22Rv1 (cell line): Measurements from ENCODE around the gene CD101.

Experiments
- H3K27ac ChIP-seq: fragments of 450-650 bp; 2 replicates; pipeline ENCODE4 v1.5.1; 2017
- CTCF ChIP-seq: fragments of 450-650 bp; IDR thresholded peaks from 2 replicates; pipeline ENCODE4 v1.5.1; 2017; ENCODE audit warnings: mild to moderate bottlenecking
- ZFX ChIP-seq: fragments of 450-650 bp; IDR thresholded peaks from 2 replicates; pipeline ENCODE4 v1.6.1; 2017; ENCODE audit warnings: antibody characterized with exemption, borderline replicate concordance

CD101 gene

GRCh38 chr1:116986421-116987255 is 14.9 kb upstream of the CD101 start:
- no peak overlapping the region for H3K27ac ChIP-seq
- TF ChIP-seq CTCF = no peak
- TF ChIP-seq ZFX = no peak

GRCh38 chr1:116987256-116987555 is 14.4 kb upstream of the CD101 start:
- TF ChIP-seq ZFX (no peak), CTCF (no peak)
- no peak overlapping the region for H3K27ac ChIP-seq

- H3K27ac ChIP-seq = no peak overlapping the region
- no peak for TF ChIP-seq ZFX
- TF ChIP-seq CTCF = no peak
Observed at GRCh38 chr1:116988248-116988647, 13.3 kb upstream of the CD101 start.

GRCh38 chr1:116988908-116989307 is 12.7 kb upstream of the CD101 start:
- TF ChIP-seq ZFX (no peak), CTCF (no peak)
- H3K27ac ChIP-seq = no peak overlapping the region

- no peak overlapping the region for H3K27ac ChIP-seq
- no peak for TF ChIP-seq ZFX
- TF ChIP-seq CTCF = no peak
Observed at GRCh38 chr1:116989835-116990234, 11.7 kb upstream of the CD101 start.

GRCh38 chr1:116990612-116991151 is 10.9 kb upstream of the CD101 start:
- TF ChIP-seq ZFX = no peak
- no peak for TF ChIP-seq CTCF
- H3K27ac ChIP-seq = no peak overlapping the region

- TF ChIP-seq CTCF = no peak
- TF ChIP-seq ZFX = no peak
- no peak overlapping the region for H3K27ac ChIP-seq
Observed at GRCh38 chr1:116991171-116991845, 10.3 kb upstream of the CD101 start.
